NCI-H748 (cell line): ENCODE data around the gene TAF6L.
A peak's percentile ranks its signal among the peaks of the same experiment; 100 is the strongest.

Source experiments
- DNase-seq: peaks from one replicate; lab custom pipeline; 2025; ENCODE audit not compliant: unreplicated experiment; lab: John Stamatoyannopoulos, UW

Gene TAF6L

GRCh38 chr11:62755086-62755615 is 16.0 kb upstream of the TAF6L start:
- DNase-seq, result no peak

GRCh38 chr11:62757846-62758788 is 13.1 kb upstream of the TAF6L start:
- DNase-seq, result no peak

DNA sequence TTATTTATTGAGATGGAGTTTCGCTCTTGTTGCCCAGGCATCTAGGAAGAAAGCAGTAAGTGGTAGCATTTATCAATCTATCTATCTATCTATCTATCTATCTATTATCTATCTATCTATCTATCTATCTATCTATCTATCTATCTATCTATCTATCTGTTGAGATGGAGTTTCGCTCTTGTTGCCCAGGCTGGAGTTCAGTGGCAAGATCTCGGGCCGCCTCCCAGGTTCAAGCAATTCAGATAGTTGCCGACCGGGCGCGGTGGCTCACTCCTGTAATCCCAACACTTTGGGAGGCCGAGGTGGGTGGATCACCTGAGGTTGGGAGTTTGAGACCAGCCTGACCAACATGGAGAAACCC is 10.3 kb upstream of the TAF6L start:
- DNase-seq, result peak; percentile 24

- DNase-seq, result peak; percentile 73
These were observed 435 bp upstream of the TAF6L start for GRCh38 chr11:62770778-62771143.

DNA sequence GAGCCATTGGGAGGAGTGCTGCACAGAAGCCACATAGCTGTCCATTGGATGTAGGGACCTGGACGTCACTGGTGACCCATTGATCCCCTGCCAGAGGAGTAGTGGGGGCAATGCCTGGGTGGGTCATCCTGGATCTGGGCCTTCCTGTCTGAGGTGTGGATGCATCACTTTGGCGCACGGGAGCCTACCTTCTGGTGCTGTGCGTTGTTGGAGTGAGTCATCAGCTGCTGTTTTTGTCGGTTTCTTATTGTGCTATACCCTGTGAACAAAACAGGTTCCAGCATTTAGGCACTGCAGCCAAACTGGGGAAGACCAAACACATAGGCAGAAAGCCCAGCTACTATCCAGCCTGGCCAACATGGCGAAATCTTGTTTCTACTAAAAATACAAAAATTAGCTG is 3.2 kb downstream of the TAF6L start:
- no peak for DNase-seq

GRCh38 chr11:62775646-62776045 is 4.5 kb downstream of the TAF6L start:
- no peak for DNase-seq

DNA sequence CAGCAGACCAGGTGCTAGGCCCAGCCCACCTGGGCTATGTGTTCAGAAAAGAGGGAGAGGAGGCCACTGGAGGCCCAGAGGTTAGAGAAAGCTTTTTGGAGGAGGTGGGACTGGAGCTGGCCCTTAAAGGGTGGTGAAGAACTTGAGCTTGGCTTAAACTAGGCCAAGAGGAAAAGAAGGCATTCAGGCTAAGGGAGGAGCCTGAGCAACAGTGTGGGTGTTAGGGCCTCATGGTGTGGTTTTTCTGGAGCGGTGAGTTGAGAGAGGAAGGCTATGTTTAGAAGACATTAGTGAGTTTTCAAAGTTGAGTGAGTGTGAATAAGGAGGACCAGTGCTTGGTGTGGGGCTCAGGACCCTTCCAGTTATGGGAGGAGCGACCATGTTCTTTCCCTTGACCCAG is 6.2 kb downstream of the TAF6L start:
- DNase-seq, result no peak

GRCh38 chr11:62778441-62778840 is 7.2 kb downstream of the TAF6L start:
- DNase-seq, result no peak

- DNase-seq, result no peak
These were observed 11.6 kb downstream of the TAF6L start for GRCh38 chr11:62782753-62783152.

GRCh38 chr11:62786318-62787004 is 15.3 kb downstream of the TAF6L start:
- DNase-seq, result peak; percentile 87

- DNase-seq, result peak; percentile 99
These were observed 16.0 kb downstream of the TAF6L start, which contains the start of gene TMEM179B for GRCh38 chr11:62787005-62787759. TSS of gene TMEM179B (plus strand) at chr11:62787402. CDS start at chr11:62787432, 30 bp downstream.

GRCh38 chr11:62788991-62789390 is 17.8 kb downstream of the TAF6L start:
- no peak for DNase-seq

DNA sequence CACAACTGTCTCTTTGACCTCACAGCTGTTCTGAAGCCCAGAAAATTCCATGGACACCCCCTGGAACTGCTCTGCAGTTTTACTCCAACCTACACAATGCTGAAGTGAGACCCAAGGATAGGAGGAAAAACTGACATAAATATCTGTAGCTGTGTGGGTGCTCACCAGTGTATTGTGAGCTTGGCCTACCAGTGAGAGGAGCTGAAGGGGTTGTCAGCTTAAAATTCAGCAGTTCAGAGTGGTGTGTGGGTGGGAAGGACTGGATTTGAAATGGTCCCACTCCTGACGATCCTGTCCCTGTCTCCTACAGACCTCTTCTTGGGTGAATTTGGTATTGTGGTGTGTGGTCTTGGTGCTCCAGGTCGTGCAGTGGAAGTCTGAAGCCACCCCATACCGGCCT is 18.4 kb downstream of the TAF6L start:
- no peak for DNase-seq

- DNase-seq, result peak; percentile 85
These were observed 20.5 kb downstream of the TAF6L start, which contains the start of gene TMEM223 for GRCh38 chr11:62791501-62792201. TSS of gene TMEM223 (minus strand) at chr11:62792006. CDS start at chr11:62791994, 12 bp downstream.

DNA sequence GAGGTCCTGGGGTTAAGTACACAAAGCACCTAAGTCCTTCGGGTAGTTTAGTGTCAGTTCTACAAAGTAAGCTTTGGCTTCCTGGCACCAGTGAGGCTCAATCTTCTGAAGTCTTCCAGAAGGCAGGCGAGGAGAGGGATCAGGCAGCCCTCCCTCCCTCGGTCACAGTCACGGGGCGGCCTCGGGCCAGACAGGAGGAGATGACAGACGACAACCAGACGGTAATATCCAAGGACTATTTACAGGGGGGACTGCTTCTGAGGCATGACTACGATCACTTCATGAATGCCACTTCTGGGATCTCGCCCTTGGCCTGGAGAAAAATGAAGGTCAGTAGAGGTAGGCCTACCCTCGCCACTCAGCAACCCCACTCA is 21.0 kb downstream of the TAF6L start:
- no peak for DNase-seq

GRCh38 chr11:62794201-62794775 is 23.1 kb downstream of the TAF6L start:
- no peak for DNase-seq

DNA sequence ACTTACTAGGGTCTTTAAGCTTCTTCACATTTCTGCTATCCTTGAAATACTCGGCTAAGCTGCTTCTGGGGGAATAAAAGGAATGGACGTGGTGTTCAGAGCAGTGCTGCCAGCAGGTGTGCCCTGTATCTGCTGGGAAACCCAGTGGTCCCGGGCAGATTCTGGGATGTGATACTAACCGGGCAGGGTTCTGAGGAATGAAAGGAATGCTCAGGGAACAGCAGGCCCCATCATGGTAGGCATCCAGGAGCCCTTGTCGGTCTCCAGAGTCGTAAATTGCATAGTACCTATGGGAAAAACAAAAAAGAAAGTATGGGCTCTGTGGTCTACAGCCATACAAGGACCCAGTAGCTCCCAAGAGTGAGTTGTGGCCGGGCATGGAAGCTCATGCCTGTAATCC is 25.1 kb downstream of the TAF6L start:
- DNase-seq, result no peak

GRCh38 chr11:62799486-62799885 is 28.3 kb downstream of the TAF6L start:
- DNase-seq, result no peak

- no peak for DNase-seq
These were observed 29.9 kb downstream of the TAF6L start for GRCh38 chr11:62801071-62801470.
